WERI-Rb-1 (cell line): Measurements from ENCODE around the gene RAB4A.
A peak's percentile ranks its signal among the peaks of the same experiment; 100 is the strongest.

ENCODE experiments used
- DNase-seq: peaks from one replicate; pipeline ENCODE4 v3.0.0-alpha.2; 2020
- H3K27ac ChIP-seq: fragments of 250-450 bp; sonication (Bioruptor Pico); 2 replicates; pipeline ENCODE4 v1.5.1; 2020; ENCODE audit warnings: mild to moderate bottlenecking, moderate library complexity
- H3K27me3 ChIP-seq: fragments of 250-450 bp; sonication (Bioruptor Pico); 2 replicates; pipeline ENCODE4 v1.5.1; 2021; ENCODE audit warnings: mild to moderate bottlenecking, low read depth, moderate library complexity; ENCODE audit not compliant: insufficient read depth, severe bottlenecking
- H3K36me3 ChIP-seq: fragments of 250-450 bp; sonication (Bioruptor Pico); 2 replicates; pipeline ENCODE4 v1.5.1; 2020; ENCODE audit warnings: mild to moderate bottlenecking, moderate library complexity
- H3K4me3 ChIP-seq: 2 replicates; pipeline ENCODE4 v1.5.1; 2011; ENCODE audit warnings: low read depth, mild to moderate bottlenecking, control low read depth, low read length
- H3K9me3 ChIP-seq: fragments of 250-450 bp; sonication (Bioruptor Pico); 2 replicates; pipeline ENCODE4 v1.5.1; 2021; ENCODE audit warnings: mild to moderate bottlenecking, moderate library complexity; ENCODE audit not compliant: severe bottlenecking
- TF ChIP-seq, protein P1 (sequence below): IDR thresholded peaks from 2 replicates; pipeline ENCODE4 v1.5.1; 2011; ENCODE audit warnings: low read depth, mild to moderate bottlenecking, control low read depth, inconsistent platforms, low read length

RAB4A gene

DNA sequence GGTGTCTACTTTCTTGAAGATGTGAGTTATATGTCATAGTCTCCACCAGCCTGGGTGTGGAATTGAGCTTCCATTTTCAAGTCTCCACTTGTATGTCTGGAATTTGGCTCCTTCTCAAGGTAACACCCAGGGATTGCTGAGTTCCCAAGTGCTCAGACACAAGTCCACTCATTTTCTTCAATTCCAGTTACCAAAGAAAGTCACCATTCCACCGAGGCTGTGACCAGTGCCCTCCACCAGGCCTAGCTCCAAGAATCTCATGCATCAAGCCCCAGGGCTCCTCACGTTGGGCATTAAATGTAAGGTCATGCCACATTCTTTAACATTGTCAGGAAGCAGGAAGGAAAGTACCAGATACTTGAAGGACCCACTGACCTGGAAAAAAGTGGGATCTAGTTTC is 2.4 kb upstream of the RAB4A start:
- Histone ChIP-seq H3K27me3 (no peaks in the 10 kb centered on the region), H3K9me3 (no peaks in the 10 kb centered on the region), H3K27ac (no peak overlapping the region), H3K4me3 (no peak overlapping the region), H3K36me3 (no peaks in the 10 kb centered on the region)
- no peak for DNase-seq
- TF ChIP-seq, protein P1, sequence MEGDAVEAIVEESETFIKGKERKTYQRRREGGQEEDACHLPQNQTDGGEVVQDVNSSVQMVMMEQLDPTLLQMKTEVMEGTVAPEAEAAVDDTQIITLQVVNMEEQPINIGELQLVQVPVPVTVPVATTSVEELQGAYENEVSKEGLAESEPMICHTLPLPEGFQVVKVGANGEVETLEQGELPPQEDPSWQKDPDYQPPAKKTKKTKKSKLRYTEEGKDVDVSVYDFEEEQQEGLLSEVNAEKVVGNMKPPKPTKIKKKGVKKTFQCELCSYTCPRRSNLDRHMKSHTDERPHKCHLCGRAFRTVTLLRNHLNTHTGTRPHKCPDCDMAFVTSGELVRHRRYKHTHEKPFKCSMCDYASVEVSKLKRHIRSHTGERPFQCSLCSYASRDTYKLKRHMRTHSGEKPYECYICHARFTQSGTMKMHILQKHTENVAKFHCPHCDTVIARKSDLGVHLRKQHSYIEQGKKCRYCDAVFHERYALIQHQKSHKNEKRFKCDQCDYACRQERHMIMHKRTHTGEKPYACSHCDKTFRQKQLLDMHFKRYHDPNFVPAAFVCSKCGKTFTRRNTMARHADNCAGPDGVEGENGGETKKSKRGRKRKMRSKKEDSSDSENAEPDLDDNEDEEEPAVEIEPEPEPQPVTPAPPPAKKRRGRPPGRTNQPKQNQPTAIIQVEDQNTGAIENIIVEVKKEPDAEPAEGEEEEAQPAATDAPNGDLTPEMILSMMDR, result no peak

DNA sequence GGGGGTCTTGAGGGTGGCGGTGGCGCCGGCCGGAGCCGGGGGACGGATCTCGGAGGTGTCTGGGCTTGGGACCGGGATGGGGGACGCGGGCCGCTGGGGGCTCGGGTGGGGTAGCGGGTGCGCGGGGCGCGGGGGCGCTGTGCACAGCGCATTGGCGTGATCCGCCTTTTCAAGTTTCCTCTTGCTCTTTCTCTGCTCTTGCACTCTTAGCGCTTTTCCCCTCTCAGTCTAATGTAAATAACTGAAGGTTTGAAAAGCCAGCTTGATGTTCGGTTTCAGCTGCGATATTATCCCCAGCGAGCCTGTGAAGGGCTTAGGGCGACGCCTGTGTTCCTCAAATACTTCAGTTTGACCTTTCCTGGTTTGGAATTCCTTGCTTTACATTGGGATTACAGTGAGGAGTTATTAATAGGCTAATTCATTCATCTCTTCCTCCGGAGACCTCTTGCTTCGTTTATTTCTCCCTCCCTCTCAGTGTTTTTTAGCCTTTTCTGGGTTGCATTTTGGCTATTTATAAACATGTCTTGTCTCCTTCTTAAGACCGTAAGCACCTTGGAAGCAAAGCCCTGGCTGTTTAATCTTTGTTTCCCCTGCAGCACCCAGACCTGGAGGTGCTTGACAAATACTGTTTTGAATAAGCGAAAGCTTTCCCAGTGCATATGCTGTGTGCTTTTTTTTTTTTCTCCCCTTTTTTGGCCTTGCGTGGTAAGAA is 693 bp downstream of the RAB4A start:
- Histone ChIP-seq H3K9me3 (no peaks in the 10 kb centered on the region), H3K36me3 (no peaks in the 10 kb centered on the region), H3K27ac (peak overlapping the region; percentile 44), H3K4me3 (peak overlapping the region; percentile 58), H3K27me3 (no peaks in the 10 kb centered on the region)
- no peak for DNase-seq
- TF ChIP-seq, protein P1, result no peak

DNA sequence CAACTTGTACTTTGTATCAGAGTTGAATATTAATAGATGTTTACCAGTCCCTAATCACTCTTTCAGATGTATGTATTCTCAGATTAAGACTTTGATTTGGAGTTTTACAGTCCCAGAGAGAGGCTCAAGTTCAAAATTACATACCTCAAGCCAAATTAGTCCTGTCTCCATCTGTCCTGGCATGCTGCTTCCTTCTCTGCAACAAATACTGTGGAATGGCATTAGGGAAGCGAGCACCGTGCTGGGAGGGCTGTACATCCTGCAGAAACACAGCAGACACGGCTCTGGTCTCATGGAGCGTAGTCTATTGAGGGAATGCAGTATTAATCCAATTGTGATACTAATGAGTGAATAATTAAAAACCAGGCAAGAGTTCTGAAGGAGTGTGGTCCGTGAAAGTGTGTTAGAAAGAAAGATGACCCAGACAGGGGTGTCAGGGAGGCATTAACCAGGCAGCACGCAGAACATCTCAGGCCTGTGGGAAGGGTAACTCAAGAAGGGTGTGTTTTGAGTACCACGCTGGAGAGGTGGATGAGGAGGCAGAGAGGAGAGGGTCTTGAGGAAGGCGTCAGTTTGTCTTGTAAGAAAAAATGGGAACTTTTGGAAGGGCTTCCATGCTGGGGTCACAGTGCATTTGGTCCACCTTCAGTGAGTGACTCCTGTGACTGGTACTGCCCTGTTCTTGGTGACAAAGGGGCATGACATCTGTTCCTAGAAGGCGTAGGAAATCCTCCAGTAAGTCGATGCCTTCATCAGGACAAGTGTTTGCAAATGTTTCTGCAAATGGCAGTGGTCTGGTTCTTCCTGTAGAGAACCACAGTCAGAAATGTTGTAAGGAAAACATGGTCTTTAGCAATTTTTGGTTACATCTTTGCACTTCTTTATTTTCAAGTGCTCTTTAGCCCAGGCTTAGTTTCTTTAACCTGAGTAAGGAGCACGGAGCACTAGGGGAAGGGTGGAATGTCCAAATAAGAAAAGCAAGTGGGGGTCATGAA is 1.6 kb downstream of the RAB4A start:
- TF ChIP-seq, protein P1, result no peak
- no peaks in the 10 kb centered on the region for H3K27me3 ChIP-seq
- H3K27ac ChIP-seq, result no peak overlapping the region; the same call in 1 of the 2 replicates
- H3K36me3 ChIP-seq, result no peaks in the 10 kb centered on the region
- H3K9me3 ChIP-seq, result no peaks in the 10 kb centered on the region
- peak overlapping the region; percentile 58 for H3K4me3 ChIP-seq
- DNase-seq, result no peak

DNA sequence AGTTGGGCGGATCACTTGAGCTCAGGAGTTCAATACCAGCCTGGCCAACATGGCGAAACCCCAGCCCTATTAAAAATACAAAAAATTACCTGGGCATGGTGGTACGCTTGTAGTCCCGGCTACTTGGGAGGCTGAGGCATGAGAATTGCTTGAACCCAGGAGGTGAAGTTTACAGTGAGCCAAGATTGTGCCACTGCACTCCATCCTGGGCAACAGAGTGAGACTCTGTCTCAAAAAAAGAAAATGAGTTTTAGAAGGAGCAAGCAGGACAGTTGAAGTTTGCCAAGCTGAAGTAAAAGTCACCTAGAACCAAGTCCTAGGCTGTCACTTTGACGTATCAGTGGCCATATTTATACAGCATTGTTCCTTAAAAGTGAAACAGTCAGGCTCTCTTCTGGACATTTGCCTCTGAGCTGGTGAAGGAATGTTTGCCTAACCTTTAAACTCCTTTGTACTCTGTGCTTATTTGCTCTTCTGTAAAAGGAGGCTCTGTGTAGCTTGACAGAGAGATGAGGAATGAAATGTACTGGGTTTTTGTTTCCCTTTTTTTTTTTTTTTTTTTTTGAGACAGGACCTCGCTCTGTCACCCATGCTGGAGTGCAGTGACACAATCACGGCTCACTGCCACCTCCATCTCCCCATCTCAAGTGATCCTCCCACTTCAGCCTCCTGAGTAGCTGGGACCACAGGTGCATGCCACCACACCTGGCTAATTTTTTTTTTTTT is 2.8 kb downstream of the RAB4A start:
- Histone ChIP-seq H3K36me3 (no peaks in the 10 kb centered on the region), H3K27me3 (no peaks in the 10 kb centered on the region), H3K27ac (no peak overlapping the region), H3K4me3 (no peak overlapping the region), H3K9me3 (no peaks in the 10 kb centered on the region)
- TF ChIP-seq, protein P1, result no peak
- no peak for DNase-seq

DNA sequence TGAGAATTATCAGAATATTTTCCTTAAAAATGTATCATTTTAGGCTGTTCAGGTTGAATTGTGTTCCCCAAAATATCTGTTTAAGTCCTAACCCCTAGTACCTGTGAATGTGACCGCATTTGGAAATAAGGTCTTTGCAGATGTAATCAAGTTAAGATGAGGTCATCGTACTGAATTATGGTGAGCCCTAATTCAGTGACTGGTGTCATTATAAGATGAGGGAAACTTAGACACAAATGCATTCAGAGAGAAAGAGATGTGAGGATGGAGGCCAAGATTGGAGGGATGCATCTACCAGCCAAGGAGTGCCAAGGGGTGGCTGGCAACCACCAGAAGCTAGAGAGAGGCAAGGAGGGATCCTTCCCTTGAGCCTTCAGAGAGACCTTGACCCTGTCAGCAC is 4.1 kb downstream of the RAB4A start:
- Histone ChIP-seq H3K4me3 (no peak overlapping the region), H3K9me3 (no peaks in the 10 kb centered on the region), H3K27ac (no peak overlapping the region), H3K27me3 (no peaks in the 10 kb centered on the region), H3K36me3 (no peaks in the 10 kb centered on the region)
- TF ChIP-seq, protein P1, result no peak
- DNase-seq, result no peak
